ENCODE results near the gene ANKRD52. TPM values are rescaled to one million over a fixed set of nuclear protein-coding genes. Genes with fewer than 3 reads are reported as not detected.

Gene ANKRD52
- polyA plus RNA-seq, 10 donors: 14.1 to 21.7 (median 18.1) TPM

Other genes with a start within 250 kb of the ANKRD52 start
- 10 to 100 TPM in 1 of 10 donors, 1 to 10 TPM in 9; 5.5 to 11.3 (median 7.8) TPM for gene IKZF4, start 237.3 kb downstream of the ANKRD52 start, polyA plus RNA-seq (ENCODE audit: insufficient read length in 10 of 10)
- gene RPS26, start 216.5 kb downstream of the ANKRD52 start, polyA plus RNA-seq (ENCODE audit: insufficient read length in 10 of 10): 100 to 1,000 TPM in 8 of 10 donors, 10 to 100 TPM in 2; 79.8 to 679 (median 311) TPM
- 100 to 1,000 TPM in 9 of 10 donors, 10 to 100 TPM in 1; 83.9 to 228 (median 151) TPM for gene ERBB3, start 178.2 kb downstream of the ANKRD52 start, polyA plus RNA-seq (ENCODE audit: insufficient read length in 10 of 10)
- gene PA2G4, start 153.8 kb downstream of the ANKRD52 start, polyA plus RNA-seq (ENCODE audit: insufficient read length in 10 of 10): 100 to 1,000 TPM in 8 of 10 donors, 10 to 100 TPM in 2; 93.0 to 121 (median 109) TPM
- 1,000 to 10,000 TPM; 4,692 to 6,543 (median 5,537) TPM for gene RPL41, start 141.8 kb downstream of the ANKRD52 start, polyA plus RNA-seq (ENCODE audit: insufficient read length in 10 of 10)
- 1 to 10 TPM; 3.4 to 6.3 (median 4.6) TPM for gene ZC3H10, start 140.1 kb downstream of the ANKRD52 start, polyA plus RNA-seq (ENCODE audit: insufficient read length in 10 of 10)
- 10 to 100 TPM; 64.1 to 91.1 (median 79.6) TPM for gene ESYT1, start 130.1 kb downstream of the ANKRD52 start, polyA plus RNA-seq (ENCODE audit: insufficient read length in 10 of 10)
- 100 to 1,000 TPM; 502 to 996 (median 790) TPM for gene MYL6B, start 105.8 kb downstream of the ANKRD52 start, polyA plus RNA-seq (ENCODE audit: insufficient read length in 10 of 10)
- 1,000 to 10,000 TPM; 1,255 to 1,671 (median 1,389) TPM for gene MYL6, start 100.0 kb downstream of the ANKRD52 start, polyA plus RNA-seq (ENCODE audit: insufficient read length in 10 of 10)
- gene SMARCC2, start 68.9 kb downstream of the ANKRD52 start, polyA plus RNA-seq (ENCODE audit: insufficient read length in 10 of 10): 10 to 100 TPM; 49.9 to 75.2 (median 61.1) TPM
- gene RNF41, start 36.5 kb downstream of the ANKRD52 start, polyA plus RNA-seq (ENCODE audit: insufficient read length in 10 of 10): 10 to 100 TPM; 31.6 to 52.0 (median 41.4) TPM
- gene NABP2, start 34.0 kb downstream of the ANKRD52 start, polyA plus RNA-seq (ENCODE audit: insufficient read length in 10 of 10): 10 to 100 TPM; 13.7 to 22.0 (median 19.3) TPM
- 1 to 10 TPM in 1 of 10 donors, under 1 TPM in 7, not detected in 2; 0.32 to 1.0 (median 0.55) TPM for gene SLC39A5, start 28.3 kb downstream of the ANKRD52 start, polyA plus RNA-seq (ENCODE audit: insufficient read length in 10 of 10)
- 10 to 100 TPM; 13.8 to 34.9 (median 18.4) TPM for gene COQ10A, start 8.6 kb upstream of the ANKRD52 start, polyA plus RNA-seq (ENCODE audit: insufficient read length in 10 of 10)
- 100 to 1,000 TPM; 166 to 293 (median 221) TPM for gene CS, start 41.9 kb upstream of the ANKRD52 start, polyA plus RNA-seq (ENCODE audit: insufficient read length in 10 of 10)
- 10 to 100 TPM; 45.4 to 75.7 (median 52.2) TPM for gene CNPY2, start 57.6 kb upstream of the ANKRD52 start, polyA plus RNA-seq (ENCODE audit: insufficient read length in 10 of 10)
- gene PAN2, start 75.6 kb upstream of the ANKRD52 start, polyA plus RNA-seq (ENCODE audit: insufficient read length in 10 of 10): 10 to 100 TPM; 26.3 to 67.2 (median 45.8) TPM
- under 1 TPM in 9 of 10 donors, not detected in 1; 0.19 to 0.90 (median 0.61) TPM for gene IL23A, start 80.5 kb upstream of the ANKRD52 start, polyA plus RNA-seq (ENCODE audit: insufficient read length in 10 of 10)
- gene STAT2, start 101.7 kb upstream of the ANKRD52 start, polyA plus RNA-seq (ENCODE audit: insufficient read length in 10 of 10): 10 to 100 TPM; 39.6 to 94.7 (median 59.4) TPM
- gene APOF, start 104.5 kb upstream of the ANKRD52 start, polyA plus RNA-seq (ENCODE audit: insufficient read length in 10 of 10): under 1 TPM in 2 of 10 donors, not detected in 8; 0.09 to 0.15 TPM
- gene TIMELESS, start 191.0 kb upstream of the ANKRD52 start, polyA plus RNA-seq (ENCODE audit: insufficient read length in 10 of 10): 10 to 100 TPM; 11.5 to 22.6 (median 14.6) TPM
- gene MIP, start 196.3 kb upstream of the ANKRD52 start, polyA plus RNA-seq (ENCODE audit: insufficient read length in 10 of 10): under 1 TPM in 1 of 10 donors, not detected in 9; 0.07 TPM
- 1 to 10 TPM; 1.3 to 3.3 (median 1.8) TPM for gene SPRYD4, start 210.2 kb upstream of the ANKRD52 start, polyA plus RNA-seq (ENCODE audit: insufficient read length in 10 of 10)
- gene GLS2, start 229.8 kb upstream of the ANKRD52 start, polyA plus RNA-seq (ENCODE audit: insufficient read length in 10 of 10): under 1 TPM in 5 of 10 donors, not detected in 5; 0.15 to 0.39 (median 0.19) TPM

All from muscle of back (tissue), 10 donors.